Measurements from ENCODE around the gene DBN1.

The DBN1 gene

GRCh38 chr5:177473443-177474001, at the start of gene DBN1:
DBN1 (minus strand) TSS chr5:177473634; CDS start chr5:177473521, 113 bp downstream.
- H3K4me1 ChIP-seq (ENCODE audit: low read length), result peaks cover 11% of the 10 kb centered on the region
- H3K27ac ChIP-seq (ENCODE audit: low read length), result peak within 1 kb of the TSS; percentile 11; the same call in 1 of the 2 replicates
- TF ChIP-seq EZH2phosphoT487 (IDR thresholded peaks at IDR 0.05; ENCODE audit: low read depth) (no peak), CTCF (IDR thresholded peaks at IDR 0.05; ENCODE audit: low read depth, low read length) (no peak)

GRCh38 chr5:177520916-177521513, 47.6 kb upstream of the DBN1 start:
- H3K9me3 ChIP-seq (ENCODE audit: insufficient read depth, low read length), result no peaks in the 10 kb centered on the region
- H3K4me2 ChIP-seq (ENCODE audit: low read length), result no peak overlapping the region
- H3K27ac ChIP-seq (ENCODE audit: low read length), result no peak overlapping the region
- no peaks in the 10 kb centered on the region for H4K20me1 ChIP-seq (ENCODE audit: insufficient read depth, low read length)
- no peak overlapping the region for H2AFZ ChIP-seq (ENCODE audit: low read depth, low read length)
- no peak overlapping the region for H3K4me3 ChIP-seq (ENCODE audit: low read length)
- H3K9ac ChIP-seq (ENCODE audit: low read length), result no peak overlapping the region
- peaks cover 10% of the 10 kb centered on the region for H3K79me2 ChIP-seq (ENCODE audit: low read length)
- TF ChIP-seq EZH2phosphoT487 (IDR thresholded peaks at IDR 0.05; ENCODE audit: low read depth) (no peak), CTCF (IDR thresholded peaks at IDR 0.05; ENCODE audit: low read depth, low read length) (no peak)
- peaks cover 27% of the 10 kb centered on the region for H3K36me3 ChIP-seq (replicated peaks; ENCODE audit: low read depth, low read length)
- H3K27me3 ChIP-seq (ENCODE audit: low read depth, low read length), result no peaks in the 10 kb centered on the region
- H3K4me1 ChIP-seq (ENCODE audit: low read length), result peaks cover 1% of the 10 kb centered on the region

More at GRCh38 chr5:177473443-177474001, at the start of gene DBN1:
- H3K4me2 ChIP-seq (ENCODE audit: low read length), result peak within 1 kb of the TSS; percentile 84
- peak within 1 kb of the TSS; percentile 92 for H3K4me3 ChIP-seq (ENCODE audit: low read length)
- no peak within 1 kb of the TSS for H2AFZ ChIP-seq (ENCODE audit: low read depth, low read length)
- peaks cover 4% of the 10 kb centered on the region; the same call in 1 of the 2 replicates for H3K27me3 ChIP-seq (ENCODE audit: low read depth, low read length)
- H3K9me3 ChIP-seq (ENCODE audit: insufficient read depth, low read length), result no peaks in the 10 kb centered on the region
- H3K79me2 ChIP-seq (ENCODE audit: low read length), result peaks cover 35% of the 10 kb centered on the region
- peak within 1 kb of the TSS; percentile 75 for H3K9ac ChIP-seq (ENCODE audit: low read length)
- peaks cover 33% of the 10 kb centered on the region for H4K20me1 ChIP-seq (ENCODE audit: insufficient read depth, low read length)
- no peaks in the 10 kb centered on the region for H3K36me3 ChIP-seq (replicated peaks; ENCODE audit: low read depth, low read length)

GRCh38 chr5:177520271-177520670, 46.8 kb upstream of the DBN1 start:
- no peak overlapping the region for H3K4me2 ChIP-seq (ENCODE audit: low read length)
- TF ChIP-seq CTCF (IDR thresholded peaks at IDR 0.05; ENCODE audit: low read depth, low read length) (no peak), EZH2phosphoT487 (IDR thresholded peaks at IDR 0.05; ENCODE audit: low read depth) (no peak)

GRCh38 chr5:177519463-177520235, 46.2 kb upstream of the DBN1 start:
- Histone ChIP-seq H3K9me3 (ENCODE audit: insufficient read depth, low read length) (no peaks in the 10 kb centered on the region), H2AFZ (ENCODE audit: low read depth, low read length) (no peak overlapping the region), H3K4me3 (ENCODE audit: low read length) (no peak overlapping the region), H4K20me1 (ENCODE audit: insufficient read depth, low read length) (no peaks in the 10 kb centered on the region), H3K4me1 (ENCODE audit: low read length) (peaks cover 11% of the 10 kb centered on the region), H3K4me2 (ENCODE audit: low read length) (no peak overlapping the region), H3K9ac (ENCODE audit: low read length) (no peak overlapping the region), H3K79me2 (ENCODE audit: low read length) (peaks cover 20% of the 10 kb centered on the region), H3K27me3 (ENCODE audit: low read depth, low read length) (no peaks in the 10 kb centered on the region), H3K27ac (ENCODE audit: low read length) (no peak overlapping the region), H3K36me3 (replicated peaks; ENCODE audit: low read depth, low read length) (peaks cover 27% of the 10 kb centered on the region)
- no peak for TF ChIP-seq EZH2phosphoT487 (IDR thresholded peaks at IDR 0.05; ENCODE audit: low read depth)
- no peak for TF ChIP-seq CTCF (IDR thresholded peaks at IDR 0.05; ENCODE audit: low read depth, low read length)

More at GRCh38 chr5:177520271-177520670, 46.8 kb upstream of the DBN1 start:
- Histone ChIP-seq H3K4me3 (ENCODE audit: low read length) (no peak overlapping the region), H2AFZ (ENCODE audit: low read depth, low read length) (no peak overlapping the region), H3K9me3 (ENCODE audit: insufficient read depth, low read length) (no peaks in the 10 kb centered on the region), H3K27me3 (ENCODE audit: low read depth, low read length) (no peaks in the 10 kb centered on the region), H3K27ac (ENCODE audit: low read length) (no peak overlapping the region), H3K79me2 (ENCODE audit: low read length) (peaks cover 17% of the 10 kb centered on the region), H3K9ac (ENCODE audit: low read length) (no peak overlapping the region), H4K20me1 (ENCODE audit: insufficient read depth, low read length) (no peaks in the 10 kb centered on the region), H3K4me1 (ENCODE audit: low read length) (peaks cover 9% of the 10 kb centered on the region), H3K36me3 (replicated peaks; ENCODE audit: low read depth, low read length) (peaks cover 25% of the 10 kb centered on the region)
